GM18870 (cell line): ENCODE measurements around the gene CDX1.
"Not testable (repeated sequence)": the region's sequence is repeated elsewhere in the genome, so short reads cannot be mapped to it uniquely, and the experiment has no call there.

ENCODE experiments used
- ATAC-seq: cut with Tn5 transposase; IDR thresholded peaks from one replicate; pipeline ENCODE4 v1.9.1; 2021; ENCODE audit warnings: moderate library complexity; ENCODE audit not compliant: unreplicated experiment

The CDX1 gene

GRCh38 chr5:150224483-150225027 is 58.0 kb downstream of the CDX1 start:
- ATAC-seq = no peak

- no peak for ATAC-seq
These were observed 60.5 kb downstream of the CDX1 start for GRCh38 chr5:150227036-150227435.

- no peak for ATAC-seq
These were observed 61.2 kb downstream of the CDX1 start for GRCh38 chr5:150227606-150228273.

GRCh38 chr5:150229571-150229970 is 63.0 kb downstream of the CDX1 start:
- no peak for ATAC-seq

- ATAC-seq = no peak
These were observed 64.3 kb downstream of the CDX1 start for GRCh38 chr5:150230842-150231241.

- not testable (repeated sequence) for ATAC-seq
These were observed 67.1 kb downstream of the CDX1 start for GRCh38 chr5:150233706-150234105.
